Cardiac fibroblast (primary cell): Measurements from ENCODE around the gene TBC1D24.
"Not testable (repeated sequence)": the region's sequence is repeated elsewhere in the genome, so short reads cannot be mapped to it uniquely, and the experiment has no call there.

Experiments used
- DNase-seq, 2 donors: peaks; one replicate each; pipeline versions ENCODE4 v3.0.0 to v3.0.0-alpha.2; 2010; ENCODE audit warnings: low read depth in 2 of 2
- H3K4me3 ChIP-seq, 2 donors: replicated peaks in 1 of 2; 1 replicate in 1 of 2; 2 replicates in 1 of 2; pipeline ENCODE4 v1.5.1; 2011; ENCODE audit warnings: low read depth in 2 of 2, low read length in 2 of 2, mild to moderate bottlenecking in 2 of 2, moderate library complexity in 1 of 2
- TF ChIP-seq, protein P1 (sequence below): IDR thresholded peaks from one replicate; pipeline ENCODE4 v1.5.1; 2011; ENCODE audit warnings: low read depth, mild to moderate bottlenecking, low read length, inconsistent platforms

Gene TBC1D24

GRCh38 chr16:2530629-2531318, 55.8 kb downstream of the TBC1D24 start:
- no peak overlapping the region for H3K4me3 ChIP-seq
- no peak for DNase-seq
- TF ChIP-seq, protein P1, sequence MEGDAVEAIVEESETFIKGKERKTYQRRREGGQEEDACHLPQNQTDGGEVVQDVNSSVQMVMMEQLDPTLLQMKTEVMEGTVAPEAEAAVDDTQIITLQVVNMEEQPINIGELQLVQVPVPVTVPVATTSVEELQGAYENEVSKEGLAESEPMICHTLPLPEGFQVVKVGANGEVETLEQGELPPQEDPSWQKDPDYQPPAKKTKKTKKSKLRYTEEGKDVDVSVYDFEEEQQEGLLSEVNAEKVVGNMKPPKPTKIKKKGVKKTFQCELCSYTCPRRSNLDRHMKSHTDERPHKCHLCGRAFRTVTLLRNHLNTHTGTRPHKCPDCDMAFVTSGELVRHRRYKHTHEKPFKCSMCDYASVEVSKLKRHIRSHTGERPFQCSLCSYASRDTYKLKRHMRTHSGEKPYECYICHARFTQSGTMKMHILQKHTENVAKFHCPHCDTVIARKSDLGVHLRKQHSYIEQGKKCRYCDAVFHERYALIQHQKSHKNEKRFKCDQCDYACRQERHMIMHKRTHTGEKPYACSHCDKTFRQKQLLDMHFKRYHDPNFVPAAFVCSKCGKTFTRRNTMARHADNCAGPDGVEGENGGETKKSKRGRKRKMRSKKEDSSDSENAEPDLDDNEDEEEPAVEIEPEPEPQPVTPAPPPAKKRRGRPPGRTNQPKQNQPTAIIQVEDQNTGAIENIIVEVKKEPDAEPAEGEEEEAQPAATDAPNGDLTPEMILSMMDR: no peak

DNA sequence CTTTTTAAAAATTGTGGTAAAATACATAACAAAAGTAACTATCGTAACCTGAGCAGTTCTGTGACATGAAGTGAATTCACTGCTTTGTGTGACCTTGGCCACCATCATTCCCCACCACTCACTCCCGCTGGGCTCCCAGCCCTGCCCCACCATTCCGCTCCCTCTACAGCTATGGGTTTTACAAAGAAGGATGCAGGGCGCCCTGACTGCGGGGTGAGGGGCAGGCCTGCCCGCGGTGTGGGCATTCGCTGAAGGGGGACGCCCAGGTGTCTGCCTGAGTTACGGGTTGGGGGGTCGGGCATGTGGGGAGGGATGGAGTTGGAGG, 56.4 kb downstream of the TBC1D24 start, which contains the start of gene CEMP1:
Gene CEMP1 (minus strand): TSS at position 38 of the 325 bp plus-strand sequence. CDS start 335 bp downstream, outside the sequence.
- peak within 1 kb of the TSS; percentile 61 to 63 for H3K4me3 ChIP-seq
- no peak for DNase-seq
- TF ChIP-seq, protein P1: no peak

- TF ChIP-seq, protein P1: no peak
- peak; percentile 97 to 98 for DNase-seq
- H3K4me3 ChIP-seq: peak overlapping the region; percentile 61 to 63
Observed at GRCh38 chr16:2531696-2532493, 57.0 kb downstream of the TBC1D24 start.

DNA sequence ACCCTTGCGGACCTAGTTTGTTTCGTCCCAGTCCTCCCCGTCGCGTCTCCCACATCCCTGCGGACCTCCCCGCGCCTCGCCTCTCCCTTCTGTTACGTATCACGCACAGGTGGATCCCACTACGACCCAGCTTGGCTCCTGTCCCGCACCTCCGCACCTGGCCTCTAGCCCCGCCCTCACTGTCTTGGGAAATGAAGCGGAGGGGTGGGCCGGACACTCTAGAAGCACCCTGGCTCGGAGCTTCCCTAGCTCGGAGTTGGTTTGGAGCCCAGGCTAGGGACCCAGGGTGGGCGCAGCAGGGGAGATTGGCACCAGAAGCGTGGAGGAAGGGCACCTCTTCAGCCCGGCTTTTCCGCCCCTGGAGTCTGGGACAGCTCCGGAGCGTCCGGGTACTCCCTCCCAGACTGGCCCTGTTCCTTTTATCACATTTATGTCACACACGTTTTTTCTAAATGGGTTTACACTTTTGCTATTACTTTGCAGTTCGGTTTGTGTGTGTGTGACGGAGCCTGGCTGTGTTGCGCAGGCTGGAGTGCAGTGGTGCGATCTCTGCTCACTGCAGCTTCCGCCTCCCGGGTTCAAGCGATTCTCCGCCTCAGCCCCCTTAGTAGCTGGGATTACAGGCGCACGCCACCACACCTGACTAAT, 57.7 kb downstream of the TBC1D24 start:
- H3K4me3 ChIP-seq: peak overlapping the region; percentile 61 to 63
- peak; percentile 44 to 59 for DNase-seq
- TF ChIP-seq, protein P1: no peak

DNA sequence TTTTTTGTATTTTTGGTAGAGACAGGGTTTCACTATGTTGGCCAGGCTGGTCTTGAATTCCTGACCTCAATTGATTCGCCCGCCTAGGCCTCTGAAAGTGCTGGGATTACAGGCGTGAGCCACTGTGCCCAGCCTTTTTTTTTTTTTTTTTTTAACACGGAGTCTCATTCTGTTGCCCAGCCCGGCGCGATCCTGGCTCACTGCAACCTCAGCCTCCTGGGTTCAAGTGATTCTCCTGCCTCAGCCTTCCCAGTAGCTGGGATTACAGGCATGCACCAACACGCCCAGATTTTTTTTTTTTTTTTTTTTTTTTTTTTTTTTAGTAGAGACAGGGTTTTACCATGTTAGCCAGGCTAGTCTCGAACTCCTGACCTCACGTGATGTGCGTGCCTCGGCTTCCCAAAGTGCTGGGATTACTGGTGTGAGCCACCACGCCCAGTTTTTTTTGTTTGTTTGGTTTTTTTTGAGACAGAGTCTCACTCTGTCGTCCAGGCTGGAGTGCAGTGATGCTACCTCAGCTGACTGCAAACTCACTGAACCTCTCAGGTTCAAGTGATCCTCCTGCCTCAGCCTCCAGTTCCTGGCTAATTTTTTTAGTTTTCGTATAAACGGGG, 58.3 kb downstream of the TBC1D24 start:
- peak in 1 of 2 donors; percentile 29 for DNase-seq
- H3K4me3 ChIP-seq: peak overlapping the region in 1 of 2 donors; percentile 63

DNA sequence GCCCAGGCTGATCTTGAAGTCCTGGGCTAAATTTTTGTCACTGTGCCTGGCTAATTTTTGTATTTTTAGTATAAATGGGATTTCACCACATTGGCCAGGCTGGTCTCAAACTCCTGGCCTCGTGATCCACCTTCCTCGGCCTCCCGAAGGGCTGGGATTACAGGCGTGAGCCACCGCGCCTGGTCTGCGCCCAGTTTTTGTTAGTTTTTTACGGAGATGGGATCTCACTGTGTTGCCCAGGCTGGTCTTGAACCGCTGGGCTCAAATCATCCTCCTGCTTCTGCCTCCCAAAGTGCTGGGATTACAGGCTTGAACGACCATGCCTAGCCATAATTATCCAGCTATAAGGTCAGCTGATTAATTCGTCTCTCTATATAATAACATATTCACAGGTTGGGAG, 59.0 kb downstream of the TBC1D24 start:
- H3K4me3 ChIP-seq: no peak overlapping the region
- no peak for DNase-seq
- TF ChIP-seq, protein P1: no peak

- H3K4me3 ChIP-seq, DNase-seq: not testable (repeated sequence)
Observed at GRCh38 chr16:2534335-2534734, 59.4 kb downstream of the TBC1D24 start.
